ENCODE results near the gene L3MBTL4. TPM values are rescaled to one million over a fixed set of nuclear protein-coding genes. Genes with fewer than 3 reads are reported as not detected.
"Not testable (repeated sequence)": the region's sequence is repeated elsewhere in the genome, so short reads cannot be mapped to it uniquely, and the experiment has no call there.

L3MBTL4 gene
- total RNA-seq, 1 donor from 2014 or later: 17.5 TPM

- Mint-ChIP-seq H3K4me3 (no peak overlapping the region), H3K9me3 (no peaks in the 10 kb centered on the region), H3K27ac (no peak overlapping the region), H3K27me3 (ENCODE audit: low read depth) (no peaks in the 10 kb centered on the region), H3K36me3 (peaks cover 2% of the 10 kb centered on the region), H3K4me1 (peaks cover 6% of the 10 kb centered on the region)
- DNase-seq (ENCODE audit: low spot score in 2 of 2, unreplicated experiment in 2 of 2): no peak
- TF ChIP-seq CTCF (IDR thresholded peaks at IDR 0.05; ENCODE audit: unreplicated experiment): no peak
Measured at GRCh38 chr18:6200204-6200774, 214.4 kb downstream of the L3MBTL4 start.

GRCh38 chr18:6199777-6200176 lies 214.9 kb downstream of the L3MBTL4 start:
- H3K9me3 Mint-ChIP-seq: no peaks in the 10 kb centered on the region
- H3K4me1 Mint-ChIP-seq: peaks cover 6% of the 10 kb centered on the region
- no peak for TF ChIP-seq CTCF (IDR thresholded peaks at IDR 0.05; ENCODE audit: unreplicated experiment)
- no peak overlapping the region for H3K4me3 Mint-ChIP-seq
- H3K36me3 Mint-ChIP-seq: peaks cover 2% of the 10 kb centered on the region
- no peaks in the 10 kb centered on the region for H3K27me3 Mint-ChIP-seq (ENCODE audit: low read depth)
- no peak overlapping the region for H3K27ac Mint-ChIP-seq
- DNase-seq (ENCODE audit: low spot score in 2 of 2, unreplicated experiment in 2 of 2): no peak

- no peak for DNase-seq (ENCODE audit: low spot score in 2 of 2, unreplicated experiment in 2 of 2)
- Mint-ChIP-seq H3K4me3 (no peak overlapping the region), H3K9me3 (no peaks in the 10 kb centered on the region), H3K27me3 (ENCODE audit: low read depth) (no peaks in the 10 kb centered on the region), H3K27ac (no peak overlapping the region), H3K36me3 (peaks cover 2% of the 10 kb centered on the region), H3K4me1 (peaks cover 6% of the 10 kb centered on the region)
- no peak for TF ChIP-seq CTCF (IDR thresholded peaks at IDR 0.05; ENCODE audit: unreplicated experiment)
Measured at GRCh38 chr18:6198585-6198984, 216.1 kb downstream of the L3MBTL4 start.

- no peak for DNase-seq (ENCODE audit: low spot score in 2 of 2, unreplicated experiment in 2 of 2)
- no peak overlapping the region for H3K27ac Mint-ChIP-seq
Measured at GRCh38 chr18:6194640-6195039, 220.1 kb downstream of the L3MBTL4 start.

DNA sequence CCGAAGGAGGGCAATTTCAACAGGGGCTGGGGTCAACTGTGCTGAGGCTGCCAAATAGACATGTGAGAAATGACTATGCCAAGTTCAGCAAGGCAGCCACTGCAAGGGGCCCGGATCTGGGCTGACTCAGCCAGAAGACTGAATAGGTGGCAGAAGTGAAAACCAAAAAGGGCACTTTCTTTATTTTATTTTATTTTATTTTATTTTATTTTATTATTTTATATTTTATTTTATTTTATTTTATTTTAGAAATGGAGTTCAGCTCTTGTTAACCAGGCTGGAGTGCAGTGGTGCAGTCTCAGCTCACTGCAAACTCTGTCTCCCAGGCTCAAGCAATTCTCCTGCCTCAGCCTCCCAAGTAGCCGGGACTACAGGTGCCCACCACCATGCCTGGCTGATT lies 228.9 kb downstream of the L3MBTL4 start:
- H3K4me3 Mint-ChIP-seq; H3K27me3 Mint-ChIP-seq (ENCODE audit: low read depth); H3K4me1 Mint-ChIP-seq; H3K27ac Mint-ChIP-seq; DNase-seq (ENCODE audit: low spot score in 2 of 2, unreplicated experiment in 2 of 2); H3K36me3 Mint-ChIP-seq: not testable (repeated sequence)
- H3K9me3 Mint-ChIP-seq: peaks cover 10% of the 10 kb centered on the region

More at GRCh38 chr18:6194640-6195039, 220.1 kb downstream of the L3MBTL4 start:
- H3K9me3 Mint-ChIP-seq: no peaks in the 10 kb centered on the region
- H3K4me1 Mint-ChIP-seq: peaks cover 3% of the 10 kb centered on the region
- H3K36me3 Mint-ChIP-seq: peaks cover 2% of the 10 kb centered on the region
- no peaks in the 10 kb centered on the region for H3K27me3 Mint-ChIP-seq (ENCODE audit: low read depth)
- H3K4me3 Mint-ChIP-seq: no peak overlapping the region
- TF ChIP-seq CTCF (IDR thresholded peaks at IDR 0.05; ENCODE audit: unreplicated experiment): no peak

- no peak for TF ChIP-seq CTCF (IDR thresholded peaks at IDR 0.05; ENCODE audit: unreplicated experiment)
- no peak for DNase-seq (ENCODE audit: low spot score in 2 of 2, unreplicated experiment in 2 of 2)
- H3K27ac Mint-ChIP-seq: no peak overlapping the region
- no peaks in the 10 kb centered on the region for H3K27me3 Mint-ChIP-seq (ENCODE audit: low read depth)
- H3K36me3 Mint-ChIP-seq: no peaks in the 10 kb centered on the region
- H3K9me3 Mint-ChIP-seq: no peaks in the 10 kb centered on the region
- no peak overlapping the region for H3K4me3 Mint-ChIP-seq
- H3K4me1 Mint-ChIP-seq: no peaks in the 10 kb centered on the region
Measured at GRCh38 chr18:6174983-6175745, 239.5 kb downstream of the L3MBTL4 start.
